ENCODE measurements around the gene TOB2. TPM values are rescaled to one million over a fixed set of nuclear protein-coding genes. Genes with fewer than 3 reads are reported as not detected.
A peak's percentile ranks its signal among the peaks of the same experiment; 100 is the strongest.
"Not testable (repeated sequence)": the region's sequence is repeated elsewhere in the genome, so short reads cannot be mapped to it uniquely, and the experiment has no call there.

Gene TOB2
- total and polyA plus RNA-seq, 3 experiments from 2014 or later, result 24.8 to 59.8 (median 56.4) TPM

DNA sequence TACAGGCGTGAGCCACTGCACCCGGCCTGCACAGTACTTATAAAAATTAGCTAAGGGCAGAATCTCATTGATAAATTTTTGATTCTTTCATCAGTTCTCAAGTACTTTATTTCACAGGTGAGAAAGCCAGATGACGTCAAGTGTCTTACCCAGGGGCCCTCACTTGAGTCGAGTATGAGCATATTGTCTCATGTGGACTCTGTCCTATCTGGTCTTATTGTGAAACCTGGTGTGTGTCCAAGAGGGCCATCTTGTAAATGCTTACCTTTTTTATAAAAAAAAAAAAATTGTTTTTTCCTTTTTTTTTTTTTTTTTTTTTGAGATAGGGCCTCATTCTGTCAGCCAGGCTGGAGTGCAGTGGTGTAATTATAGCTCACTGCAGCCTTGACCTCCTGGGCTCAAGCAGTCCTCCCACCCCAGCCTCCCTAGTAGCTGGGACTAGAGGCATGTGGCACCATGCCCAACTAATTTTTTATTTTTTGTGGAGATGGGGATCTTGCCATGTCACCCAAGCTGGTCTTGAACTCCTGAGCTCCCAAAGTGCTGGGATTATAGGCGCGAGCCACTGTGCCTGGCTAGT lies 28.4 kb upstream of the TOB2 start:
- H3K4me1 Mint-ChIP-seq, result peaks cover 25 to 54% (median 39%) of the 10 kb centered on the region in 3 donors
- H3K27me3 Mint-ChIP-seq, result no peaks in the 10 kb centered on the region
- peak overlapping the region in 1 of 7 donors; percentile 63 for H3K4me3 Mint-ChIP-seq
- no peaks in the 10 kb centered on the region for H3K9me3 Mint-ChIP-seq
- Histone ChIP-seq H3K36me3 (ENCODE audit: insufficient read depth, low read length) (no peaks in the 10 kb centered on the region), H3K27ac (ENCODE audit: low read depth, low read length) (no peak overlapping the region), H3K4me1 (ENCODE audit: insufficient read depth, low read length) (peaks cover 4% of the 10 kb centered on the region), H3K9me3 (ENCODE audit: low read length) (no peaks in the 10 kb centered on the region), H3K27me3 (ENCODE audit: insufficient read depth, low read length, poor library complexity, severe bottlenecking) (no peaks in the 10 kb centered on the region), H3K4me3 (ENCODE audit: low read length) (no peak overlapping the region)
- ChIA-PET CTCF (no interaction called here), POLR2A (interaction anchor here (0.5 kb wide), 1 partner anchor 45 kb away, joined by 3 read pairs; no protein-coding TSS in a partner anchor)
- peaks cover 0 to 41% (median 3%) of the 10 kb centered on the region in 3 donors for H3K36me3 Mint-ChIP-seq
- no peak for DNase-seq
- no peak overlapping the region for H3K27ac Mint-ChIP-seq

DNA sequence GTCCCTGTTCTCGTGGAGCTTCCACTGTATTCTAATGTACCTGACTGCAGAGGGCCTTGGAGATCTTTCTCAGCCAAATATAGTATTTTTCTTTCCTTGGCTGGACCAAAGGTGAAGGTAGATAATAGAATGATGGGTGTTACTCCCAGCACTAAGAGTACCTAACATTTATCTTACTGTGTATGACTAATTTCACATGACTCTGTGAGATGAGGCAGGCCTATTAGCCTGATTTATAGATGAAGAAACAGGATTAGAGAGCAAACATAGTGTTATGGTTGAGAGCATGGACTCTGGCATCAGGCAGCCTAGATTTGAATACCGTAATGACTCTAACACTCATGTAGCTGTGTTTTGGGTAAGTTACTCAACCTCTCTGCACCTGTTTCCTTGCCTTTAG lies 25.0 kb upstream of the TOB2 start:
- Mint-ChIP-seq H3K4me1 (peaks cover 46 to 63% (median 57%) of the 10 kb centered on the region in 3 donors), H3K27me3 (no peaks in the 10 kb centered on the region), H3K4me3 (peak overlapping the region in 1 of 7 donors; percentile 65), H3K9me3 (no peaks in the 10 kb centered on the region), H3K27ac (peak overlapping the region in 1 of 8 donors; percentile 51), H3K36me3 (peaks cover 4 to 51% (median 7%) of the 10 kb centered on the region in 3 donors)
- CTCF ChIA-PET, result interaction anchor here (1.1 kb wide), 1 partner anchor 68 kb away, joined by 3 read pairs; no protein-coding TSS in a partner anchor
- no peaks in the 10 kb centered on the region for H3K27me3 ChIP-seq (ENCODE audit: insufficient read depth, low read length, poor library complexity, severe bottlenecking)
- H3K4me1 ChIP-seq (ENCODE audit: insufficient read depth, low read length), result peaks cover 22% of the 10 kb centered on the region
- POLR2A ChIA-PET, result no interaction called here
- peaks cover 12% of the 10 kb centered on the region for H3K36me3 ChIP-seq (ENCODE audit: insufficient read depth, low read length)
- no peak overlapping the region for H3K27ac ChIP-seq (ENCODE audit: low read depth, low read length)
- H3K9me3 ChIP-seq (ENCODE audit: low read length), result no peaks in the 10 kb centered on the region
- no peak for DNase-seq
- H3K4me3 ChIP-seq (ENCODE audit: low read length), result no peak overlapping the region

DNA sequence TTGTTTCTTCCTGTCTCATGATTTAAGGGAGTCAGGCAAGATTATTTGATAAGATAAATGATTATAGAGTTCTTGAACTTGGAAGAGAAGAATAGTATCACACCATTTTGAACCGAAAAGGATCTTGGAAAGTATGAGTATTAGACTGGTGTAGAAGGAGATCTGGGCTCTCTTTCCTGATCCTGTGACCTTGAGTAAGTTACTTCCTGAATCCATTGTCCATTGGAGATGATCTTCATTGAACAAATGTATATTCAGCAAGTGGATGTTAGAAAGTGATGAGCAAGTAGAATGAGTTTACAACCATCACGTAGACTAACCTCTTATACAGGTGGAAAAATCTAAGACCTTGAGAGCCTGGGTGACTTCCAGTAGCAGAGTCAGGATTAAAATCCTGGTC lies 24.3 kb upstream of the TOB2 start:
- no peaks in the 10 kb centered on the region for H3K27me3 ChIP-seq (ENCODE audit: insufficient read depth, low read length, poor library complexity, severe bottlenecking)
- no peak overlapping the region for H3K27ac ChIP-seq (ENCODE audit: low read depth, low read length)
- ChIA-PET CTCF (interaction anchor here (1.1 kb wide), 1 partner anchor 67 kb away, joined by 3 read pairs; no protein-coding TSS in a partner anchor), POLR2A (interaction anchor here (1.0 kb wide), 1 partner anchor 24 kb away, joined by 3 read pairs; the partner anchor contains the start of gene TOB2)
- peak overlapping the region in 7 of 8 donors; percentile 43 to 100 (median 85) for H3K27ac Mint-ChIP-seq
- DNase-seq, result no peak
- no peaks in the 10 kb centered on the region for H3K27me3 Mint-ChIP-seq
- peaks cover 19% of the 10 kb centered on the region for H3K36me3 ChIP-seq (ENCODE audit: insufficient read depth, low read length)
- peaks cover 4 to 54% (median 7%) of the 10 kb centered on the region in 3 donors for H3K36me3 Mint-ChIP-seq
- H3K4me1 Mint-ChIP-seq, result peaks cover 46 to 66% (median 62%) of the 10 kb centered on the region in 3 donors
- H3K4me3 ChIP-seq (ENCODE audit: low read length), result no peak overlapping the region
- no peaks in the 10 kb centered on the region for H3K9me3 ChIP-seq (ENCODE audit: low read length)
- no peaks in the 10 kb centered on the region for H3K9me3 Mint-ChIP-seq
- H3K4me1 ChIP-seq (ENCODE audit: insufficient read depth, low read length), result peaks cover 22% of the 10 kb centered on the region
- peak overlapping the region; percentile 16 to 74 (median 41) for H3K4me3 Mint-ChIP-seq

DNA sequence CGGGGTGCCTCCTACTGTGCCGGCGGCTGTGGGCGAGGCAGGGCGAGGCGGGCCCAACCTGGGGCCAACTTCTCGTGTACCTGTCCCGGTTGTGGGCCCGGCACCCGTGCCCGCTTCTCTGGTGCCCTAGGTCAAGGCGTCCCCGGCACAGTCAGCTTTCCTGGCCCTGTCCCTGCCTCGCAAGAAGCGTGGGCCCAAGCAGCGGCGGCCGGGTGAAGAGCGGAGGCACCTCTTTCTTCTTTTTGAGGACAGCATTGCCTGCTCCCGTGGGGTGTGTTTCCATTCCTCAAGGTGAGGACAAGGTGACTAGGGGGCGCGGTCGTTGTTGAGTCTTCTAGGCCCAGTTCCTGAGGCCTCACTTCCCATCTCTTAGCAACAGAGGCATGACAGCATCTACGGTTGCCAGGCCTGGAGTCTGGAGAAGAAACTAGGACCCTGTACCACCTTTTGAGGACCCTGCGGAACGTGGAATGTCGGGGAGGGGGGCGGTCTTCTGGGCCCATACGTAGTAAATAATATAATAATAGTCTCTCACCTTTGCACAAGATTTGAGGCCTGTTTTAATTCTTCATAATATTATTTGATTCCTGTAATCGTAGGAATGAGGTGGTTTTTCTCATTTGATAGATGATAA lies 22.7 kb upstream of the TOB2 start:
- peaks cover 8 to 66% (median 13%) of the 10 kb centered on the region in 3 donors for H3K36me3 Mint-ChIP-seq
- CTCF ChIA-PET, result interaction anchor here (1.0 to 3.4 kb wide), 9 partner anchors 9 to 488 kb away, joined by 3 to 18 read pairs (median 4); partner anchors contain the start of genes PMM1 and TOB2
- no peak for DNase-seq
- peak overlapping the region; percentile 85 to 93 (median 89) for H3K4me3 Mint-ChIP-seq
- Histone ChIP-seq H3K36me3 (ENCODE audit: insufficient read depth, low read length) (peaks cover 32% of the 10 kb centered on the region), H3K4me3 (ENCODE audit: low read length) (peak overlapping the region; percentile 72), H3K9me3 (ENCODE audit: low read length) (no peaks in the 10 kb centered on the region), H3K27me3 (ENCODE audit: insufficient read depth, low read length, poor library complexity, severe bottlenecking) (no peaks in the 10 kb centered on the region), H3K4me1 (ENCODE audit: insufficient read depth, low read length) (peaks cover 22% of the 10 kb centered on the region), H3K27ac (ENCODE audit: low read depth, low read length) (peak overlapping the region; percentile 99)
- H3K9me3 Mint-ChIP-seq, result no peaks in the 10 kb centered on the region
- H3K27ac Mint-ChIP-seq, result peak overlapping the region; percentile 97 to 100 (median 99)
- POLR2A ChIA-PET, result interaction anchor here (0.5 to 2.5 kb wide), 8 partner anchors 21 to 649 kb away, joined by 3 to 109 read pairs (median 6); partner anchors contain the start of genes PMM1, RANGAP1, TEF and TOB2
- H3K4me1 Mint-ChIP-seq, result peaks cover 47 to 71% (median 63%) of the 10 kb centered on the region in 3 donors
- no peaks in the 10 kb centered on the region for H3K27me3 Mint-ChIP-seq

DNA sequence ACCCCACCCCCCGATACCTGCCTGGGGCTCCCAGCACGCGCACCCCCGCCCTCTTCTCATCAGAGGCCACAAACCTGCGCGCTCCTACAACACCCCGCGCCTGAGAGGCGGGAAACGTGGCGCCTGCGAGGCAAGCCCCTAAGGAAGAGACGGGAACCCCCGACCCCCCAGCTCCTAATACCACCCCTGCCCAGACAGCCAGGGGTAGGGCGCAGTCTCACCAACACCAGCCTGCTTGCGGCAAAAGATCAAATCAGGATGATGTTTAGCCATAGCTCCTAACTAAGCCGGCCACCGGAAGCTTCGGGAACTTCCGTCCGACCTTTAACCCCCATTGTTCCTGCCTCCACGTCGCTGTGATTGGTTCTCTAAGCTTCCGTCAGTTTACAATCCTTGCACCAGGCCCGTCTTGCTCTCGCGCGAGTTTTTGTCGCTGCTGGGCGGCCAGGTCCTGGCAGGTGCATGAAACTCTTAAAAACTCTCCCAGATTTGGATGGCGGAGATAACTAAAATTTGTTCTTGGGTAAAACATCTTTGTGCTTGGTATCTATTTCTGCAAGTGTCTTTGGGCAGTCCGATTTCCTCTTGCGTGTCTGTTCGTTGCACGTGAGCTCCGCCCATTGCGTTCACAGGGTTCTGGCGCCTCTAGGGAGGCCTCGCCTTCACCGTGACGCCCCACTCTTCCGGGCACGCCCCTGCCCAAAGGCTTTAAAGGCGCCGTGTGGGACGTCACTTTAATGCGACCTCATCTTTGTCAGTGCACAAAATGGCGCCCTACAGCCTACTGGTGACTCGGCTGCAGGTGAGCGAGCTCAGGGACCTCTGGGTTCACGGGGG lies 22.0 kb upstream of the TOB2 start, which contains the start of the genes ACO2 and PHF5A:
Gene ACO2, plus strand, starts transcription at position 737 of the 837 bp plus-strand sequence. Its CDS starts 30 bp downstream, at position 767.
Gene PHF5A, minus strand, starts transcription at position 312 of the 837 bp plus-strand sequence. Its CDS starts 39 bp downstream, at position 273.
- Histone ChIP-seq H3K27ac (ENCODE audit: low read depth, low read length) (peak within 1 kb of the TSS; percentile 99), H3K27me3 (ENCODE audit: insufficient read depth, low read length, poor library complexity, severe bottlenecking) (no peaks in the 10 kb centered on the region), H3K4me3 (ENCODE audit: low read length) (peak within 1 kb of the TSS; percentile 72), H3K9me3 (ENCODE audit: low read length) (no peaks in the 10 kb centered on the region), H3K4me1 (ENCODE audit: insufficient read depth, low read length) (peaks cover 22% of the 10 kb centered on the region), H3K36me3 (ENCODE audit: insufficient read depth, low read length) (peaks cover 39% of the 10 kb centered on the region)
- POLR2A ChIA-PET, result interaction anchor here (0.5 to 2.5 kb wide), 19 partner anchors 18 to 648 kb away, joined by 3 to 109 read pairs (median 5); partner anchors contain the start of genes PMM1, RANGAP1, RBX1 and SNU13
- H3K4me3 Mint-ChIP-seq, result peak within 1 kb of the TSS; percentile 85 to 93 (median 89)
- H3K36me3 Mint-ChIP-seq, result peaks cover 8 to 69% (median 15%) of the 10 kb centered on the region in 3 donors
- DNase-seq, result peak; percentile 96 to 99 (median 98)
- peaks cover 44 to 71% (median 60%) of the 10 kb centered on the region in 3 donors for H3K4me1 Mint-ChIP-seq
- H3K27ac Mint-ChIP-seq, result peak within 1 kb of the TSS; percentile 97 to 100 (median 99)
- no peaks in the 10 kb centered on the region for H3K9me3 Mint-ChIP-seq
- CTCF ChIA-PET, result interaction anchor here (0.8 to 3.4 kb wide), 13 partner anchors 10 to 488 kb away, joined by 3 to 18 read pairs (median 4); partner anchors contain the start of genes PMM1 and TOB2
- no peaks in the 10 kb centered on the region for H3K27me3 Mint-ChIP-seq

DNA sequence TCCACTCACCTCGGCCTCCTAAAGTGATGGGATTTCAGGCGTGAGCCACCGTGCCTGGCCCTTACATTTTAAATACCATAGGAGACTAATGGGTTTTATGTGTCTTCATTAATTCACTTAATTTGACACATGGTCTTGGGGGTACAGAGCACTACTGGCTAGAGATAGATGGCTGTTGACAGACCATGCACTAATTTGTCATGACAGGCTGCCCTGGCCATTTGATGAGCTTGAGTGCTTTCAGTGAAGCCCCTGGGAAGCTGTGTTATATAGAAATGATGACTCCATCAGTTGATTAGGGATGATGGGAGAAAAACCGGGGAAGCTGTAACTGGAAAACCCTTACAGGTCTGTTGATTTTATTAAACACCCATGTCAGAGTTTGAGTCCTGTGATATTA lies 15.3 kb upstream of the TOB2 start:
- H3K27me3 ChIP-seq (ENCODE audit: insufficient read depth, low read length, poor library complexity, severe bottlenecking), result no peaks in the 10 kb centered on the region
- Mint-ChIP-seq H3K4me1 (peaks cover 4 to 22% (median 9%) of the 10 kb centered on the region in 3 donors), H3K27me3 (no peaks in the 10 kb centered on the region), H3K4me3 (no peak overlapping the region), H3K9me3 (no peaks in the 10 kb centered on the region), H3K36me3 (peaks cover 4 to 76% (median 23%) of the 10 kb centered on the region in 3 donors), H3K27ac (no peak overlapping the region)
- H3K36me3 ChIP-seq (ENCODE audit: insufficient read depth, low read length), result peaks cover 46% of the 10 kb centered on the region
- no peak overlapping the region for H3K27ac ChIP-seq (ENCODE audit: low read depth, low read length)
- H3K4me1 ChIP-seq (ENCODE audit: insufficient read depth, low read length), result peaks cover under 1% of the 10 kb centered on the region
- POLR2A ChIA-PET, result no interaction called here
- H3K9me3 ChIP-seq (ENCODE audit: low read length), result no peaks in the 10 kb centered on the region
- no peak for DNase-seq
- CTCF ChIA-PET, result interaction anchor here (1.2 to 1.4 kb wide), 4 partner anchors 16 to 60 kb away, joined by 3 to 5 read pairs (median 3); no protein-coding TSS in a partner anchor
- no peak overlapping the region for H3K4me3 ChIP-seq (ENCODE audit: low read length)

DNA sequence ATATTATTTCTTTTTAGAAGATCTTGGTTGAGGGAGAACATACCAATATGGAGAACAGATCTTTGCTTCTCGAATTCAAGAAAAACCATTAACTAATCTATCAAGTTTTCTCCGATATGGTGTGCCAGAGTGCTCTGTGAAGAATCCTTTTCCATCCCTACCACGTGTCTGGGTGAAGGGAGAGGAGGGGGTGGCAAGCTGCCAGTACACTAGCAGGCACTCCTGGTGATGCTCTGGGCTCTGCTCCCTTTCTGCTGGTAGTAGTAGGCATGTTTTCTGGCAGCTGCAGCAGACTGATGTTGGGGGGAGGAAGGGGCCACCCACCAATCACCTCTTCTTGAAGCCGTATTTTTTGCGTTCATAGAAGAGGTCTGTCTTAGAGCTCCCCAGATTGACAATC lies 13.5 kb upstream of the TOB2 start:
- H3K36me3 ChIP-seq (ENCODE audit: insufficient read depth, low read length), result peaks cover 30% of the 10 kb centered on the region
- H3K9me3 ChIP-seq (ENCODE audit: low read length); CTCF ChIA-PET; POLR2A ChIA-PET; H3K27ac ChIP-seq (ENCODE audit: low read depth, low read length); H3K4me1 ChIP-seq (ENCODE audit: insufficient read depth, low read length); H3K27me3 ChIP-seq (ENCODE audit: insufficient read depth, low read length, poor library complexity, severe bottlenecking); H3K9me3 Mint-ChIP-seq; H3K27me3 Mint-ChIP-seq; H3K4me3 Mint-ChIP-seq; DNase-seq; H3K4me3 ChIP-seq (ENCODE audit: low read length): not testable (repeated sequence)
- peaks cover 4 to 15% (median 4%) of the 10 kb centered on the region in 3 donors for H3K4me1 Mint-ChIP-seq
- peak overlapping the region in 1 of 8 donors; percentile 33 for H3K27ac Mint-ChIP-seq
- peaks cover 4 to 61% (median 23%) of the 10 kb centered on the region in 3 donors for H3K36me3 Mint-ChIP-seq
